A549 (cell line): ENCODE results near the gene GYS2. TPM values are rescaled to one million over a fixed set of nuclear protein-coding genes. Genes with fewer than 3 reads are reported as not detected.
A peak's percentile ranks its signal among the peaks of the same experiment; 100 is the strongest.

ENCODE experiments used
- ATAC-seq, 2 experiments: fragments of 200-7000 bp in 1 of 2; fragments of >200 bp in 1 of 2; cut with Nextera tagmentation in 1 of 2; cut with Tn5 transposase in 1 of 2; 3 replicates each; pipeline versions ENCODE4 v1.8.0 to v1.9.1; 2018 to 2020; ENCODE audit warnings: mild to moderate bottlenecking in 1 of 2, moderate library complexity in 1 of 2
- CTCF ChIA-PET: fragments of 300-600 bp; sonication (Branson Sonifier 250); formaldehyde crosslinking; extraction: SDS; loops from one replicate; lab custom pipeline; 2021; ENCODE audit warnings: antibody characterized with exemption, inconsistent platforms; lab: Yijun Ruan, JAX
- POLR2A ChIA-PET: fragments of 350-600 bp; formaldehyde crosslinking; extraction: SDS; loops from one replicate; lab custom pipeline; 2021; ENCODE audit warnings: antibody characterized with exemption, inconsistent platforms; lab: Yijun Ruan, JAX
- DNase-seq, 2 experiments: peaks; one replicate each; pipeline versions ENCODE4 v3.0.0 to v3.0.0-alpha.2; 2011 to 2016; ENCODE audit warnings: low read depth in 1 of 2, low spot score in 1 of 2
- FAIRE-seq: peaks from 2 replicates; lab custom pipeline; 2011; peaks lifted over from hg19 to GRCh38; lab: Jason Lieb, UNC
- H3K27ac ChIP-seq, 2 experiments: fragments of >200 bp; sonication (Bioruptor Twin); formaldehyde crosslinking; 3 replicates each; pipeline ENCODE4 v1.5.1; 2016 to 2017
- H3K4me1 ChIP-seq: fragments of >200 bp; sonication (Bioruptor Twin); formaldehyde crosslinking; 3 replicates; pipeline ENCODE4 v1.6.1; 2016
- H3K4me2 ChIP-seq: fragments of >200 bp; sonication (Bioruptor Twin); formaldehyde crosslinking; 3 replicates; pipeline ENCODE4 v1.6.1; 2016
- H3K4me3 ChIP-seq: fragments of >200 bp; sonication (Bioruptor Twin); formaldehyde crosslinking; 3 replicates; pipeline ENCODE4 v1.5.1; 2016
- H3K9me3 ChIP-seq: fragments of >200 bp; sonication (Bioruptor Twin); formaldehyde crosslinking; 3 replicates; pipeline ENCODE4 v1.6.1; 2016
- BCL3 ChIP-seq: fragments of >200 bp; sonication (Bioruptor Twin); formaldehyde crosslinking; IDR thresholded peaks from 3 replicates; pipeline ENCODE4 v1.6.1; 2016
- CBX8 ChIP-seq: fragments of 200-600 bp; sonication (generic); IDR thresholded peaks from 2 replicates; pipeline ENCODE4 v1.6.1; 2016
- CEBPB ChIP-seq, 2 experiments: fragments of >200 bp in 1 of 2; sonication (Bioruptor Twin) in 1 of 2; formaldehyde crosslinking in 1 of 2; IDR thresholded peaks; 2 replicates each; pipeline ENCODE4 v1.6.1; 2012 to 2016
- CHD4 ChIP-seq: fragments of 200-600 bp; sonication (generic); IDR thresholded peaks from 2 replicates; pipeline ENCODE4 v1.6.1; 2016; ENCODE audit warnings: antibody characterized with exemption, mild to moderate bottlenecking, borderline replicate concordance
- CTCF ChIP-seq: fragments of >200 bp; sonication (Bioruptor Twin); formaldehyde crosslinking; IDR thresholded peaks from 3 replicates; pipeline ENCODE4 v1.5.1; 2016
- EP300 ChIP-seq, 2 experiments: fragments of >200 bp; sonication (Bioruptor Twin); formaldehyde crosslinking; IDR thresholded peaks; 2 replicates in 1 of 2; 3 replicates in 1 of 2; pipeline ENCODE4 v1.6.1; 2016 to 2017
- FOSB ChIP-seq: fragments of 250-450 bp; sonication (Bioruptor Pico); IDR thresholded peaks from 2 replicates; pipeline ENCODE4 v1.5.0; 2020; ENCODE audit warnings: mild to moderate bottlenecking, moderate library complexity
- FOSL2 ChIP-seq, 2 experiments: fragments of 450-650 bp in 1 of 2; fragments of >200 bp in 1 of 2; sonication (Bioruptor Twin) in 1 of 2; formaldehyde crosslinking; IDR thresholded peaks; 2 replicates each; pipeline versions ENCODE4 v1.5.0 to v1.6.1; 2016 to 2020; ENCODE audit warnings: mild to moderate bottlenecking in 1 of 2, moderate library complexity in 1 of 2
- FOXS1 ChIP-seq: fragments of 250-450 bp; sonication (Bioruptor Pico); IDR thresholded peaks from 2 replicates; pipeline ENCODE4 v1.5.0; 2020; ENCODE audit warnings: mild to moderate bottlenecking, moderate library complexity
- GATA3 ChIP-seq: IDR thresholded peaks from 2 replicates; pipeline ENCODE4 v1.6.1; 2012; ENCODE audit warnings: borderline replicate concordance
- HDAC2 ChIP-seq: fragments of 200-600 bp; sonication (generic); IDR thresholded peaks from 2 replicates; pipeline ENCODE4 v1.6.1; 2016
- HEYL ChIP-seq: fragments of 250-450 bp; sonication (Bioruptor Pico); IDR thresholded peaks from 2 replicates; pipeline ENCODE4 v1.8.0; 2021; ENCODE audit warnings: mild to moderate bottlenecking, moderate library complexity
- HMGXB4 ChIP-seq: fragments of 250-450 bp; sonication (Bioruptor Pico); IDR thresholded peaks from 2 replicates; pipeline ENCODE4 v1.5.0; 2021; ENCODE audit warnings: mild to moderate bottlenecking, moderate library complexity, borderline replicate concordance
- HOXA7 ChIP-seq: fragments of 250-450 bp; sonication (Bioruptor Pico); IDR thresholded peaks from 2 replicates; pipeline ENCODE4 v1.5.0; 2020; ENCODE audit warnings: mild to moderate bottlenecking, moderate library complexity
- HOXB5 ChIP-seq: fragments of 250-450 bp; sonication (Bioruptor Pico); IDR thresholded peaks from 2 replicates; pipeline ENCODE4 v1.5.0; 2020; ENCODE audit warnings: mild to moderate bottlenecking, moderate library complexity
- JUNB ChIP-seq: fragments of >200 bp; sonication (Bioruptor Twin); formaldehyde crosslinking; IDR thresholded peaks from 2 replicates; pipeline ENCODE4 v1.6.1; 2016
- KDM1A ChIP-seq: fragments of 200-600 bp; sonication (generic); IDR thresholded peaks from 2 replicates; pipeline ENCODE4 v1.6.1; 2016; ENCODE audit warnings: low read depth, mild to moderate bottlenecking
- MAFK ChIP-seq: fragments of 450-650 bp; IDR thresholded peaks from 2 replicates; pipeline ENCODE4 v1.6.1; 2014; ENCODE audit not compliant: partially characterized antibody
- PHF8 ChIP-seq: fragments of 200-600 bp; sonication (generic); IDR thresholded peaks from 2 replicates; pipeline ENCODE4 v1.6.1; 2016; ENCODE audit warnings: low read depth, mild to moderate bottlenecking, antibody characterized with exemption, moderate library complexity, borderline replicate concordance
- POLR2A ChIP-seq: IDR thresholded peaks from 2 replicates; pipeline ENCODE4 v1.6.1; 2012; ENCODE audit warnings: mild to moderate bottlenecking, low read length
- POLR2AphosphoS2 ChIP-seq: conservative IDR thresholded peaks from 2 replicates; pipeline ENCODE4 v1.6.1; 2012; ENCODE audit warnings: low read length, improper control_type of control experiment, inconsistent platforms
- RAD21 ChIP-seq, 2 experiments: fragments of >200 bp in 1 of 2; sonication (Bioruptor Twin) in 1 of 2; formaldehyde crosslinking in 1 of 2; IDR thresholded peaks in 1 of 2; conservative IDR thresholded peaks in 1 of 2; 2 replicates in 1 of 2; 3 replicates in 1 of 2; pipeline ENCODE4 v1.6.1; 2012 to 2018; ENCODE audit warnings: inconsistent platforms in 1 of 2
- REST ChIP-seq: fragments of 200-600 bp; sonication (generic); IDR thresholded peaks from 2 replicates; pipeline ENCODE4 v1.6.1; 2016; ENCODE audit warnings: antibody characterized with exemption, mild to moderate bottlenecking, moderate library complexity
- TFCP2L1 ChIP-seq: fragments of 250-450 bp; sonication (Bioruptor Pico); IDR thresholded peaks from 2 replicates; pipeline ENCODE4 v1.5.0; 2021; ENCODE audit warnings: mild to moderate bottlenecking
- ZFP36 ChIP-seq: fragments of 450-650 bp; IDR thresholded peaks from 2 replicates; pipeline ENCODE4 v1.6.1; 2014; ENCODE audit warnings: borderline replicate concordance; ENCODE audit not compliant: partially characterized antibody
- WGBS: methylation state at CpG from one replicate; pipeline ENCODE4 v1.1.6; 2017; ENCODE audit errors: missing lambda C conversion rate; 5-methylcytosine and 5-hydroxymethylcytosine counted together
- polyA plus RNA-seq, 4 experiments: library from polyadenylated mRNA; depleted of rRNA in 3 of 4; stranded (reverse); fragments of >200 nt; fragmentation: RNase III in 1 of 4; extraction: RNeasy Plus Mini Kit Qiagen cat#74134 plus additional on column Dnase treatment in 1 of 4; gene quantifications; 2 replicates in 3 of 4; 3 replicates in 1 of 4; pipeline ENCODE4 v1.2.3, GENCODE V29; 2011 to 2017

Gene GYS2
- polyA plus RNA-seq, 2 of the 4 experiments (the other 2 are of a cell fraction): 0.19 TPM; not detected in 1

- Histone ChIP-seq H3K9me3 (no peaks in the 10 kb centered on the region), H3K27ac (no peak overlapping the region), H3K4me2 (no peak overlapping the region), H3K4me3 (no peak overlapping the region)
- POLR2A ChIA-PET: no interaction called here
- ATAC-seq: no peak
- TF ChIP-seq CTCF: no peak
- no peak for TF ChIP-seq CBX8
- no peak for TF ChIP-seq EP300 (IDR thresholded peaks at IDR 0.05)
- TF ChIP-seq PHF8: no peak
- no peak for TF ChIP-seq BCL3
- TF ChIP-seq FOSL2 (IDR thresholded peaks at IDR 0.05): no peak
- peak; percentile 50 for TF ChIP-seq FOSL2 (CRISPR knock-in tag; IDR thresholded peaks at IDR 0.05)
- no peak for TF ChIP-seq GATA3
- TF ChIP-seq CEBPB (IDR thresholded peaks at IDR 0.05): no peak
- TF ChIP-seq KDM1A: no peak
- TF ChIP-seq, all 56 proteins: peak for 1
- DNase-seq (no peak), FAIRE-seq (no peak)
- WGBS: 59% methylated on average over 4 of the region's 4 CpGs
- no peaks in the 10 kb centered on the region for H3K4me1 ChIP-seq
- CTCF ChIA-PET: interaction anchor here (0.9 kb wide), 1 partner anchor 10 kb away, joined by 3 read pairs; no protein-coding TSS in a partner anchor
These were observed 21.1 kb downstream of the GYS2 start for GRCh38 chr12:21583587-21583986.

- no peak for TF ChIP-seq POLR2A
- TF ChIP-seq MAFK: no peak
- TF ChIP-seq HOXA7 (CRISPR knock-in tag): no peak
- TF ChIP-seq HMGXB4: no peak
- ATAC-seq (no peak), FAIRE-seq (no peak), DNase-seq (no peak)
- Histone ChIP-seq H3K27ac (no peak overlapping the region), H3K9me3 (no peaks in the 10 kb centered on the region), H3K4me3 (no peak overlapping the region), H3K4me1 (no peaks in the 10 kb centered on the region), H3K4me2 (no peak overlapping the region)
- 72% methylated on average over 4 of the region's 4 CpGs for WGBS
- CTCF ChIA-PET: no interaction called here
- POLR2A ChIA-PET: no interaction called here
These were observed 23.7 kb downstream of the GYS2 start for GRCh38 chr12:21580748-21581516.

- 92% methylated on average over 1 of the region's 1 CpG for WGBS
- TF ChIP-seq JUNB (no peak), HDAC2 (no peak), CHD4 (no peak), HEYL (CRISPR knock-in tag) (no peak), CEBPB (IDR thresholded peaks at IDR 0.05) (no peak), RAD21 (conservative IDR thresholded peaks at IDR 0.05 in 1 of 2, IDR thresholded peaks at IDR 0.05 in 1 of 2) (no peak), REST (no peak), HOXB5 (CRISPR knock-in tag) (no peak), BCL3 (no peak), FOSB (CRISPR knock-in tag) (no peak), KDM1A (no peak), FOXS1 (CRISPR knock-in tag) (no peak), TFCP2L1 (no peak), POLR2AphosphoS2 (no peak), ZFP36 (no peak)
- no peak for ATAC-seq
- no peak overlapping the region for H3K4me3 ChIP-seq
- FAIRE-seq: no peak
- no peaks in the 10 kb centered on the region for H3K9me3 ChIP-seq
- no peaks in the 10 kb centered on the region for H3K4me1 ChIP-seq
- CTCF ChIA-PET: no interaction called here
- no peak for DNase-seq
- POLR2A ChIA-PET: no interaction called here
- H3K4me2 ChIP-seq: no peak overlapping the region
- no peak overlapping the region for H3K27ac ChIP-seq
These were observed 27.1 kb downstream of the GYS2 start for GRCh38 chr12:21577516-21577915.
